ENCODE measurements around the gene TPGS1.
A peak's percentile ranks its signal among the peaks of the same experiment; 100 is the strongest.

Gene TPGS1

DNA sequence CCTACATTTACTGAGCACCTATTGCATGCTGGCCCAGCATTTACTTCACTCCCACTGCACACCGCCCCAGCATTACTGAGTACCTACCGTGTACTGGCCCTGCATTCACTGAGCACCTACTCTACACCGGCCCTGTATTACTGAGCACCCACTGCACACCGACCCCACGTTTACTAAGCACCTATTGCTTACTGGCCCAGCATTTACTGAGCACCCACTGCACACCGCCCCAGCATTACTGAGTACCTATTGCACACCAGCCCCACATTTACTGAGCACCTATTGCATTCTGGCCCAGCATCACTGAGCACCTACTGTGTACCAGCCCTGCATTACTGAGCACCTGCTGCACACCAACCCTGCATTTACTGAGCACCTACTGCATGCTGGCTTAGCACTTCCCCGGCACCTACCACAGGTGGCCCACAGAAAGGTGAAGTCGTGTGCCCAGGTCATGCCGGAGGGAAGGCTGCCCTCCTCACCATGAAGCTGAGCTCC lies 6.9 kb downstream of the TPGS1 start:
- TF ChIP-seq, protein P1, sequence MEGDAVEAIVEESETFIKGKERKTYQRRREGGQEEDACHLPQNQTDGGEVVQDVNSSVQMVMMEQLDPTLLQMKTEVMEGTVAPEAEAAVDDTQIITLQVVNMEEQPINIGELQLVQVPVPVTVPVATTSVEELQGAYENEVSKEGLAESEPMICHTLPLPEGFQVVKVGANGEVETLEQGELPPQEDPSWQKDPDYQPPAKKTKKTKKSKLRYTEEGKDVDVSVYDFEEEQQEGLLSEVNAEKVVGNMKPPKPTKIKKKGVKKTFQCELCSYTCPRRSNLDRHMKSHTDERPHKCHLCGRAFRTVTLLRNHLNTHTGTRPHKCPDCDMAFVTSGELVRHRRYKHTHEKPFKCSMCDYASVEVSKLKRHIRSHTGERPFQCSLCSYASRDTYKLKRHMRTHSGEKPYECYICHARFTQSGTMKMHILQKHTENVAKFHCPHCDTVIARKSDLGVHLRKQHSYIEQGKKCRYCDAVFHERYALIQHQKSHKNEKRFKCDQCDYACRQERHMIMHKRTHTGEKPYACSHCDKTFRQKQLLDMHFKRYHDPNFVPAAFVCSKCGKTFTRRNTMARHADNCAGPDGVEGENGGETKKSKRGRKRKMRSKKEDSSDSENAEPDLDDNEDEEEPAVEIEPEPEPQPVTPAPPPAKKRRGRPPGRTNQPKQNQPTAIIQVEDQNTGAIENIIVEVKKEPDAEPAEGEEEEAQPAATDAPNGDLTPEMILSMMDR (IDR thresholded peaks at IDR 0.05; ENCODE audit: insufficient read depth, low read depth, low read length, missing control alignments) = no peak
- DNase-seq (ENCODE audit: low read depth) = no peak
- H3K4me3 ChIP-seq (ENCODE audit: low read depth, low read length) = no peak overlapping the region

DNA sequence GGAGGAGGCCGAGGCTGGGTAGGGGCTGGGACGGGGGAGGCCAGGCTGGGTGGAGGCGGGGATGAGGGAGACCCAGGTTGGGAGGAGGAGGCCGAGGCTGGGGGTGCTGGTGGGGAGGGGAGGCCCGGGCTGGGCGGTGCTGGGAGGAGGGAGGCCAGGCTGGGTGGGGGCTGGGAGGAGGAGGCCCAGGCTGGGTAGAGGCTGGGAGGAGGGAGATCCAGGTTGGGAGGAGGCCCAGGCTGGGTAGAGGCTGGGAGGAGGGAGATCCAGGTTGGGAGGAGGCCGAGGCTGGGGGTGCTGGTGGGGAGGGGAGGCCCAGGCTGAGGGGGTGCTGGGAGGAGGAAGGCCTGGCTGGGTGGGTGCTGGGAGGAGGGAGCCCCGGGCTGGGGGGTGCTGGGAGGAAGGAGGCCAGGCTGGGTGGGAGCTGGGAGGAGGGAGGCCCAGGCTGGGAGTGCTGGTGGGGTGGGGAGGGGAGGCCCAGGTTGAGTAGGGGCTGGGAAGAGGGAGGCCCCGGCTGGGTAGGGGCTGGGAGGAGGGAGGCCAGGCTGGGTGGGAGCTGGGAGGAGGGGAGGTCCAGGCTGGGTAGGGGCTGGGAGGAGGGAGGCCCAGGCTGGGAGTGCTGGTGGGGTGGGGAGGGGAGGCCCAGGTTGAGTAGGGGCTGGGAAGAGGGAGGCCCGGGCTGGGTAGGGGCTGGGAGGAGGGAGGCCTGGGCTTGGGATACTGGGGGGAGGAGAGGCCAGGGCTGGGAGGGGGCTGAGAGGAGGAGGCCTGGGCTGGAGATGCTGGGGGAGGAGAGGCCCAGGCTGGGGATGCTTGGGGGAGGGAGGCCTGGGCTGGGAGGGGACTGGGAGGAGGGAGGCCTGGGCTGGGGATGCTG lies 10.7 kb downstream of the TPGS1 start:
- TF ChIP-seq, protein P1 (IDR thresholded peaks at IDR 0.05; ENCODE audit: insufficient read depth, low read depth, low read length, missing control alignments) = no peak
- no peak overlapping the region for H3K4me3 ChIP-seq (ENCODE audit: low read depth, low read length)
- DNase-seq (ENCODE audit: low read depth) = no peak

DNA sequence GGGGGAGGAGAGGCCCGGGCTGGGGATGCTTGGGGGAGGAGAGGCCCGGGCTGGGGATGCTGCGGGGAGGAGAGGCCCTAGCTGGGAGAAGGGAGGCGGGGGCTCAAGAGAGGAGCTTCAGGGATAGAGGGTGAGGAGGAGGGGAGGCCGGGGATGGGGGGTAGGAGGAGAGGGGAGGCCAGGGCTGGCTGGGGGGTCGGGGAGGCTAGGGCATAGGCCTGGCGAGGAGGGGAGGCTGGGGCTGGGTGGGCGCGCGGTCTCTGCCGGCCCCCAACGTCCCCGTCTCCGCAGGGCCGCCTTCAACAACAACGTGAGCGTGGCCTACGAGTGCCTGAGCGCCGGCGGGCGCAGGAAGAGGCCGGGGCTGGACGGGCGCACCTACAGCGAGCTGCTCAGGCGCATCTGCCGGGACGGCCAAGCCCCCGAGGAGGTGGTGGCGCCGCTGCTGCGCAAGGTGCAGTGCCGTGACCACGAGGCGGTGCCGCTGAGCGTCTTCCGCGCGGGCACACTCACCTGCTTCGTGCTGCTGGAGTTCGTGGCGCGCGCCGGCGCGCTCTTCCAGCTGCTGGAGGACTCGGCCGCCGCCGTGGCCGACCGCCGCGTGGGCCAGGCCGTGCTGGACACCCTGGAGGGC lies 11.4 kb downstream of the TPGS1 start:
- H3K4me3 ChIP-seq (ENCODE audit: low read depth, low read length) = no peak overlapping the region
- peak; percentile 46 for DNase-seq (ENCODE audit: low read depth)
- TF ChIP-seq, protein P1 (IDR thresholded peaks at IDR 0.05; ENCODE audit: insufficient read depth, low read depth, low read length, missing control alignments) = no peak

DNA sequence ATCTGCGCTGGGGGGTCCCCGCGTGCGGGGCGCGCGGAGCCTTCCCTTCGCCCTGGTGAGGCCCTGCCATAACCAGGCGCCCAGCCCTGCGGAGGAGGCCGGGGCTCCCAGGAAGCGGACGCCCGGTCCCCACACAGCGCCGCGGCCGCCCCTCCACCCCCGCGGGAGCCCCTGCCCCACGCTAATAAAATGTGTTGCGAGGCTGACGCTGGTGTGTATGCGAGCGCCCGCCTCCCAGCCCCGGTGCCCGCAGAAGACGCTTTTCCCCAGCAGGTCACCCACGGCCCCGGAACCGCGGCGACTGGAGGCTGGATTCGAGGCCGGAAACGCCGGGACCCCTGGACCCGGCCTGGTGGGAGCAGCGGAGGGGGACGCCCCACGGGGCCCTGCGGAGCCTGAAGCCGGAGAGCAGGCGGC lies 12.2 kb downstream of the TPGS1 start:
- TF ChIP-seq, protein P1 (IDR thresholded peaks at IDR 0.05; ENCODE audit: insufficient read depth, low read depth, low read length, missing control alignments) = no peak
- DNase-seq (ENCODE audit: low read depth) = no peak
- no peak overlapping the region for H3K4me3 ChIP-seq (ENCODE audit: low read depth, low read length)

DNA sequence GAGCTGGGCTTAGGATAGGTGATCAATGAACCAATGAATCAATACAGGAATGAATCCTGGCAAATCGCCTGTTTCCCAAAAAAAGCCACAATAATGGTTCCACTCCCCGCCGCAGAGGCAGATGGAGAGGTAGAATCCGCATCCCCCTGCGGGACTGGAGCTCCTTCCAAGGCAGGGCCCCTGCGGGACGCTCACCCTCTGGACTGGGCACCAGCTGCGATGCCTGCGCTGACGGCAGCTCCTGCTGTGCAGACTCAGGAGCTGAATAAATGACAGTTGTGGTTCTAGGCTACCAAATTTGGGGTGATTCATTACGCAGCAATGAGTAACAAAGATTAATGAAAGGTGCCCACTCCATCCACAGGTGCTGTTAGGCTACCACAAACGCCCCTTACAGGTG lies 15.4 kb downstream of the TPGS1 start:
- DNase-seq (ENCODE audit: low read depth) = no peak
- H3K4me3 ChIP-seq (ENCODE audit: low read depth, low read length) = no peak overlapping the region
- TF ChIP-seq, protein P1 (IDR thresholded peaks at IDR 0.05; ENCODE audit: insufficient read depth, low read depth, low read length, missing control alignments) = no peak

DNA sequence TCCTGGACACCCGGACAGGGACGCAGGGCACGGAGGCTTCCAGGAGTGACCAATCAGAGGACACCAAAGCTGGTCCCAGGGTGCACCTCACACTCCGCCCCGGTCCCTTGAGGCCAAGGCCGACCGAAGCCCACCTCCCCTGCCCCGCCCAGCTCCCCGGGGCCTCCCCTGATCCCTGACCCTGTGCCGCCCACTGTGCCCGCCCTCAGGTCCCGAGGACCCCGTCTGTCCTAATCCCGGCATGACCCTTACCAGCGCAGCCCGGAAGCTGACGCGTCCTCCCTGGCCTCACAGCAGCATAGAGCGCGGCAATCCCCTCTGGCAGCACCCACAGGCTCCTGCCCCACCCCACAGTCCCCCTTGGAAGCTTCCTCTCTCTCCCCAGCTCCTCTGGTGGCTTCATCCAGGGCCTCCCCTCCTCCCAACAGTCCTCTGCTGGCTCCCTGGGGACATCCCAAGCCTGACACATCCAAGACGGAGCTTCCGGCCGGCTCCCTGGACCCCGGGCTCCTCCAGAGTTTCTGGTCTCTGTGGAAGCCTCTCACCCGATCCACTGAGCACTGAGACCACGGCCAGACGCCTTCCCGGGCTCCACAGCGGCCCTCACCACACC lies 16.9 kb downstream of the TPGS1 start:
- DNase-seq (ENCODE audit: low read depth) = no peak
- H3K4me3 ChIP-seq (ENCODE audit: low read depth, low read length) = no peak overlapping the region
- TF ChIP-seq, protein P1 (IDR thresholded peaks at IDR 0.05; ENCODE audit: insufficient read depth, low read depth, low read length, missing control alignments) = no peak

All from GM12865 (cell line).